Right lobe of liver (tissue), 4 donors: ENCODE measurements around the gene ZNF581.

Experiments
- CTCF ChIP-seq, 4 donors: fragments of 200-600 bp in 3 of 4; fragments of 450-650 bp in 1 of 4; IDR thresholded peaks; one replicate each; pipeline versions ENCODE4 v1.5.1 to v1.8.0; 2016 to 2022; ENCODE audit warnings: antibody characterized with exemption in 4 of 4, mild to moderate bottlenecking in 2 of 4
- POLR2A ChIP-seq: fragments of 450-650 bp; IDR thresholded peaks from one replicate; pipeline ENCODE4 v1.6.1; 2017; ENCODE audit warnings: antibody characterized with exemption, mild to moderate bottlenecking
- donor health status: DM: no; HTN: no; CAD: no.
- donor health status: DM: no; HTN: no; CAD: no.
- donor health status: DM: no; HTN: yes; CAD: no.

GRCh38 chr19:55659822-55660221 lies 16.4 kb downstream of the ZNF581 start:
- TF ChIP-seq POLR2A (no peak), CTCF (IDR thresholded peaks at IDR 0.05) (no peak)
